ENCODE measurements around the gene RASSF9.

DNA sequence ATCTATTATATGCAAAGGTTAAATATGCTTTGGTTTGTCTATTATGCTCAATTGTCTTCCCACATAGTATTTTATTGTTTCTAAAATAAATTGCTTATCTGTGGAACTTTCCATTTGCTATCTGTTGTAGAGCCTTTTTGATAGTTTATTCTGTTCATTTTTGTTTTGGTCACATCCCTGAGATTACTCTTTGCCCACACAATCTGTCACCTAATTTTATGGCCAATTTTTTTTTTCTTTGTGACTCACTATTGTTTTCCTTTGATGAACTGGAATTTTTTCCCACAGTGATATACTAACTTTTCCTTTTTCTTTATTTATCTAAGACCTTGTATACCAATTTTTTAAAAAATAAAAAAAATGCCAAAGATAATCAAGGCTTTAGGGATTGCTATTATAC lies 61.1 kb downstream of the RASSF9 start:
- TF ChIP-seq, protein P1, sequence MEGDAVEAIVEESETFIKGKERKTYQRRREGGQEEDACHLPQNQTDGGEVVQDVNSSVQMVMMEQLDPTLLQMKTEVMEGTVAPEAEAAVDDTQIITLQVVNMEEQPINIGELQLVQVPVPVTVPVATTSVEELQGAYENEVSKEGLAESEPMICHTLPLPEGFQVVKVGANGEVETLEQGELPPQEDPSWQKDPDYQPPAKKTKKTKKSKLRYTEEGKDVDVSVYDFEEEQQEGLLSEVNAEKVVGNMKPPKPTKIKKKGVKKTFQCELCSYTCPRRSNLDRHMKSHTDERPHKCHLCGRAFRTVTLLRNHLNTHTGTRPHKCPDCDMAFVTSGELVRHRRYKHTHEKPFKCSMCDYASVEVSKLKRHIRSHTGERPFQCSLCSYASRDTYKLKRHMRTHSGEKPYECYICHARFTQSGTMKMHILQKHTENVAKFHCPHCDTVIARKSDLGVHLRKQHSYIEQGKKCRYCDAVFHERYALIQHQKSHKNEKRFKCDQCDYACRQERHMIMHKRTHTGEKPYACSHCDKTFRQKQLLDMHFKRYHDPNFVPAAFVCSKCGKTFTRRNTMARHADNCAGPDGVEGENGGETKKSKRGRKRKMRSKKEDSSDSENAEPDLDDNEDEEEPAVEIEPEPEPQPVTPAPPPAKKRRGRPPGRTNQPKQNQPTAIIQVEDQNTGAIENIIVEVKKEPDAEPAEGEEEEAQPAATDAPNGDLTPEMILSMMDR (IDR thresholded peaks at IDR 0.05; ENCODE audit: low read depth, low read length), result no peak
- TF ChIP-seq POLR2A (IDR thresholded peaks at IDR 0.05; ENCODE audit: extremely low read depth, insufficient read length) (no peak), MAX (IDR thresholded peaks at IDR 0.05; ENCODE audit: low read depth, low read length) (no peak)

All from NB4 (cell line).